ENCODE data around the gene PPP1R1B. TPM values are rescaled to one million over a fixed set of nuclear protein-coding genes. Genes with fewer than 3 reads are reported as not detected.

PPP1R1B gene
- total and polyA plus RNA-seq, 12 donors: 0.32 to 58.0 (median 13.0) TPM; not detected in 1

GRCh38 chr17:39653662-39654331 is 27.0 kb downstream of the PPP1R1B start:
- H3K4me3 ChIP-seq: no peak overlapping the region
- WGBS, 4 donors: 57 to 65% (median 59%) methylated on average over 13 to 14 of the region's 14 CpGs
- TF ChIP-seq CTCF (IDR thresholded peaks at IDR 0.05) (peak; percentile 55 to 72 (median 68)), POLR2A (IDR thresholded peaks at IDR 0.05) (no peak)
- H3K27me3 ChIP-seq: no peaks in the 10 kb centered on the region
- H3K4me1 ChIP-seq (replicated peaks in 1 of 2): peaks cover 0 to 39% of the 10 kb centered on the region in 2 donors
- peaks cover 0 to 13% of the 10 kb centered on the region in 2 donors for H3K36me3 ChIP-seq (replicated peaks in 1 of 2)
- intact Hi-C loops (cut with DNase I): no loop called here
- peak overlapping the region in 1 of 5 donors; percentile 47 for H3K27ac ChIP-seq
- peak; percentile 63 to 83 (median 71) for DNase-seq
- H3K9me3 ChIP-seq (replicated peaks in 1 of 3): no peaks in the 10 kb centered on the region

GRCh38 chr17:39655105-39655504 is 28.4 kb downstream of the PPP1R1B start:
- WGBS, 4 donors: 81 to 86% (median 83%) methylated on average over 2 of the region's 2 CpGs
- no peaks in the 10 kb centered on the region for H3K27me3 ChIP-seq
- no peaks in the 10 kb centered on the region for H3K9me3 ChIP-seq (replicated peaks in 1 of 3)
- H3K36me3 ChIP-seq (replicated peaks in 1 of 2): peaks cover 0 to 26% of the 10 kb centered on the region in 2 donors
- intact Hi-C loops (cut with DNase I): no loop called here
- DNase-seq: no peak
- TF ChIP-seq CTCF (IDR thresholded peaks at IDR 0.05): no peak
- TF ChIP-seq POLR2A (IDR thresholded peaks at IDR 0.05): no peak
- H3K4me3 ChIP-seq: no peak overlapping the region
- H3K4me1 ChIP-seq (replicated peaks in 1 of 2): peaks cover 0 to 48% of the 10 kb centered on the region in 2 donors
- H3K27ac ChIP-seq: no peak overlapping the region

- intact Hi-C loops (cut with DNase I): no loop called here
- H3K4me3 ChIP-seq: no peak overlapping the region
- no peaks in the 10 kb centered on the region for H3K27me3 ChIP-seq
- H3K9me3 ChIP-seq (replicated peaks in 1 of 3): no peaks in the 10 kb centered on the region
- TF ChIP-seq POLR2A (IDR thresholded peaks at IDR 0.05) (no peak), CTCF (IDR thresholded peaks at IDR 0.05) (no peak)
- H3K4me1 ChIP-seq (replicated peaks in 1 of 2): peaks cover 0 to 44% of the 10 kb centered on the region in 2 donors
- H3K27ac ChIP-seq: peak overlapping the region in 1 of 5 donors; percentile 74
- DNase-seq: no peak
- peaks cover 0 to 54% of the 10 kb centered on the region in 2 donors for H3K36me3 ChIP-seq (replicated peaks in 1 of 2)
- WGBS, 4 donors: 89 to 98% (median 95%) methylated on average over 6 to 11 of the region's 11 CpGs
These were observed 31.6 kb downstream of the PPP1R1B start for GRCh38 chr17:39658346-39658745.

GRCh38 chr17:39658760-39659159 is 32.0 kb downstream of the PPP1R1B start:
- Histone ChIP-seq H3K27ac (peak overlapping the region in 2 of 5 donors; percentile 74 to 75), H3K4me3 (no peak overlapping the region), H3K4me1 (replicated peaks in 1 of 2) (peaks cover 0 to 39% of the 10 kb centered on the region in 2 donors), H3K9me3 (replicated peaks in 1 of 3) (no peaks in the 10 kb centered on the region), H3K36me3 (replicated peaks in 1 of 2) (peaks cover 0 to 54% of the 10 kb centered on the region in 2 donors), H3K27me3 (no peaks in the 10 kb centered on the region)
- WGBS, 4 donors: 76 to 91% (median 86%) methylated on average over 1 to 3 of the region's 3 CpGs
- no peak for DNase-seq
- intact Hi-C loops (cut with DNase I): no loop called here
- no peak for TF ChIP-seq POLR2A (IDR thresholded peaks at IDR 0.05)
- TF ChIP-seq CTCF (IDR thresholded peaks at IDR 0.05): no peak

Measured in adrenal gland (tissue), 12 donors.